K562 (cell line): Measurements from ENCODE around the gene CRIP1. TPM values are rescaled to one million over a fixed set of nuclear protein-coding genes. Genes with fewer than 3 reads are reported as not detected.

ENCODE experiments used
- ATF7 ChIP-seq: fragments of 450-650 bp; IDR thresholded peaks from 2 replicates; pipeline ENCODE4 v1.7.1; 2014; ENCODE audit warnings: mild to moderate bottlenecking, moderate library complexity
- CBFB ChIP-seq: sonication (generic); formaldehyde crosslinking; IDR thresholded peaks from 2 replicates; pipeline ENCODE4 v1.4.0; 2020; ENCODE audit warnings: mild to moderate bottlenecking, missing genetic modification reagents
- EGR1 ChIP-seq: fragments of 450-650 bp; conservative IDR thresholded peaks from 2 replicates; pipeline ENCODE4 v1.6.1; 2017; ENCODE audit warnings: mild to moderate bottlenecking
- GATAD2A ChIP-seq: fragments of 450-650 bp; IDR thresholded peaks from 2 replicates; pipeline ENCODE4 v1.6.1; 2017
- HEY1 ChIP-seq: fragments of 250-450 bp; sonication (Bioruptor Pico); IDR thresholded peaks from 2 replicates; pipeline ENCODE4 v1.5.0; 2020; ENCODE audit warnings: mild to moderate bottlenecking, moderate library complexity, borderline replicate concordance
- KDM5B ChIP-seq: fragments of 200-600 bp; sonication (generic); IDR thresholded peaks from 2 replicates; pipeline ENCODE4 v1.6.1; 2012; ENCODE audit warnings: low read depth, mild to moderate bottlenecking, moderate library complexity, low read length, control low read depth, inconsistent platforms; ENCODE audit not compliant: insufficient replicate concordance
- LEF1 ChIP-seq: fragments of 450-650 bp; IDR thresholded peaks from 2 replicates; pipeline ENCODE4 v1.6.1; 2016; ENCODE audit warnings: mild to moderate bottlenecking
- MTA3 ChIP-seq: fragments of 450-650 bp; formaldehyde crosslinking; IDR thresholded peaks from 2 replicates; pipeline ENCODE4 v1.6.1; 2017; ENCODE audit warnings: mild to moderate bottlenecking, borderline replicate concordance
- NELFE ChIP-seq: IDR thresholded peaks from 2 replicates; pipeline ENCODE4 v1.6.1; 2011; ENCODE audit warnings: mild to moderate bottlenecking; ENCODE audit not compliant: insufficient read depth, insufficient read length
- NR3C1 ChIP-seq: sonication (generic); formaldehyde crosslinking; IDR thresholded peaks from 2 replicates; pipeline ENCODE4 v1.8.1; 2022; ENCODE audit warnings: missing genetic modification reagents
- NRF1 ChIP-seq, 2 experiments: fragments of 450-650 bp; IDR thresholded peaks in 1 of 2; conservative IDR thresholded peaks in 1 of 2; 2 replicates each; pipeline ENCODE4 v1.6.1; 2014; ENCODE audit warnings: mild to moderate bottlenecking in 2 of 2
- POLR2G ChIP-seq: fragments of 200-400 bp; formaldehyde crosslinking; IDR thresholded peaks from 2 replicates; pipeline ENCODE4 v1.6.1; 2017; ENCODE audit warnings: low read depth, mild to moderate bottlenecking, antibody characterized with exemption, low read length, moderate library complexity
- ZBTB1 ChIP-seq: sonication (generic); formaldehyde crosslinking; IDR thresholded peaks from 2 replicates; pipeline ENCODE4 v1.8.1; 2023; ENCODE audit warnings: missing genetic modification reagents, low read depth, mild to moderate bottlenecking, borderline replicate concordance
- polyA plus RNA-seq, 8 experiments: library from polyadenylated mRNA; depleted of rRNA in 4 of 8; stranded (reverse) in 5 of 8; unstranded in 3 of 8; fragments of >200 nt; fragmentation: Nextera tagmentation in 2 of 8; fragmentation: Illumina TruSeq in 1 of 8; extraction: Ambion mirVana in 2 of 8; extraction: Trizol in 1 of 8; gene quantifications; 2 replicates each; pipeline versions ENCODE4 v1.2.1 to v1.2.3, GENCODE V29; 2011 to 2014; ENCODE audit warnings: inconsistent platforms in 1 of 8, missing spikeins in 1 of 8
- total RNA-seq, 7 experiments: library from RNA; depleted of rRNA in 6 of 7; stranded (reverse); fragments of >200 nt in 6 of 7; fragmentation: Illumina TruSeq in 2 of 7; extraction: Trizol in 2 of 7; gene quantifications; 2 replicates each; pipeline versions ENCODE4 v1.2.1 to v1.2.3, GENCODE V29; 2011 to 2021; ENCODE audit warnings: low replicate concordance in 1 of 7
- TF ChIP-seq, protein P1 (sequence below), 2 experiments: fragments of 450-650 bp in 1 of 2; IDR thresholded peaks; 2 replicates each; pipeline ENCODE4 v1.6.1; 2011 to 2017; ENCODE audit warnings: low read depth in 2 of 2, antibody characterized with exemption in 1 of 2, borderline replicate concordance in 1 of 2, low read length in 1 of 2, mild to moderate bottlenecking in 1 of 2, mixed read lengths in 1 of 2; ENCODE audit not compliant: control insufficient read depth in 1 of 2
- TF ChIP-seq, protein P2 (sequence below): fragments of 250-450 bp; sonication (Bioruptor Pico); IDR thresholded peaks from 2 replicates; pipeline ENCODE4 v1.5.0; 2022; ENCODE audit warnings: mild to moderate bottlenecking
- TF ChIP-seq, protein P3 (sequence below): fragments of 200-800 bp; sonication (Bioruptor generic); IDR thresholded peaks from 2 replicates; pipeline ENCODE4 v1.6.1; 2017; ENCODE audit warnings: missing genetic modification characterization, missing compliant biosample characterization
- TF ChIP-seq, protein P4 (sequence below): fragments of 250-450 bp; sonication (Bioruptor Pico); IDR thresholded peaks from 2 replicates; pipeline ENCODE4 v1.4.0; 2020; ENCODE audit warnings: borderline replicate concordance

CRIP1 gene
- total and polyA plus RNA-seq, 9 of the 15 experiments (the other 6 are each of a cell fraction or from before 2014, with no cell fraction given): 0.11 to 0.58 (median 0.14) TPM; not detected in 6

DNA sequence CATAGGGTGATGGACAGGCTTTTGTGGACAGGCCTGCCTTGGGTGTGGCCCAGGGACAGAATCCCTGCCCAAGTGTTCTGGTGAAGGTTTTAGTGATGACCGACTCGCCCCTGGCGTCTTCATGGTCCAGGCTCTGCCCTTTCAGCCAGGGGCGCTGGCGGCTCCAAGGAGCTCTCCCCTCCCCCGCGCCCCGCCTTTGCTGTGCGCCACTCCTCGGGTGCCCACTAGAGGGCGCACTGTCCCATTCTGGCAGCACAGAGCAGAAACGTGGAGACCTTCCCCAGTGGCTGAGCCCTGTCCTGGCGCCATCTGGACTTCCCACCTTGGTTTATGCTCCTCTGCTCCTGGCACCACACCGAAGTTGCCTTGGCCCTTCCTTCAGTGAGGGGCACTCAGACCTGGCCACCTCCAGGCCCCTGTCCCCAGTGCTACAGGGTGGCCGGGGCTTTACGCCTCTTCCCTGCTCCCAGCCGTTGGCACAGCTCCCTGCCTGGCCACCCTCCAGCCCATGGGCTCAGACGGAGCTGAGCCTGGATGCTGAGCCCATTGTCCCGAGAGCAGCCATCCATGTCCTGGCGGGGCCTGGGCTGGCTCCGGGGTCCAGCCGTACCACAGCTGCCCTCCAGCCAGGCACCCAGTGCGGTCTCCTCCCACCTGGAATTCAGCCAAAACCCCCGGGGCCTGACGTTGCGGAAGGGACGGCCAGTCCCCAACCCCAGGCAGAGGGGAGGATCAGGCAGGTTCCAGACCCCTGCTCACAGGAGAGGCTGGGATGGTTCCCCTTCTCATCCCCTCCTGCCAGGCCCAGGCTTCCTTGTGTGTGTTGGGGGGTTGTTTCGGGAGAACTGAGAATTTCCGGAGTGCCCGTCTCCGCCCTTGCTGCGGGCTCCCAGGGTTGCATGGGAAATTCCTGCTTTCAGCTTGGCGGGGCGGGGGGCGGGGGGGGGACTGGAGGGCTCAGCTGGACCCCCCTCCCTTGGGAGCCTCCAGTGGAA, 5.6 kb upstream of the CRIP1 start (continued):
- TF ChIP-seq, protein P1, sequence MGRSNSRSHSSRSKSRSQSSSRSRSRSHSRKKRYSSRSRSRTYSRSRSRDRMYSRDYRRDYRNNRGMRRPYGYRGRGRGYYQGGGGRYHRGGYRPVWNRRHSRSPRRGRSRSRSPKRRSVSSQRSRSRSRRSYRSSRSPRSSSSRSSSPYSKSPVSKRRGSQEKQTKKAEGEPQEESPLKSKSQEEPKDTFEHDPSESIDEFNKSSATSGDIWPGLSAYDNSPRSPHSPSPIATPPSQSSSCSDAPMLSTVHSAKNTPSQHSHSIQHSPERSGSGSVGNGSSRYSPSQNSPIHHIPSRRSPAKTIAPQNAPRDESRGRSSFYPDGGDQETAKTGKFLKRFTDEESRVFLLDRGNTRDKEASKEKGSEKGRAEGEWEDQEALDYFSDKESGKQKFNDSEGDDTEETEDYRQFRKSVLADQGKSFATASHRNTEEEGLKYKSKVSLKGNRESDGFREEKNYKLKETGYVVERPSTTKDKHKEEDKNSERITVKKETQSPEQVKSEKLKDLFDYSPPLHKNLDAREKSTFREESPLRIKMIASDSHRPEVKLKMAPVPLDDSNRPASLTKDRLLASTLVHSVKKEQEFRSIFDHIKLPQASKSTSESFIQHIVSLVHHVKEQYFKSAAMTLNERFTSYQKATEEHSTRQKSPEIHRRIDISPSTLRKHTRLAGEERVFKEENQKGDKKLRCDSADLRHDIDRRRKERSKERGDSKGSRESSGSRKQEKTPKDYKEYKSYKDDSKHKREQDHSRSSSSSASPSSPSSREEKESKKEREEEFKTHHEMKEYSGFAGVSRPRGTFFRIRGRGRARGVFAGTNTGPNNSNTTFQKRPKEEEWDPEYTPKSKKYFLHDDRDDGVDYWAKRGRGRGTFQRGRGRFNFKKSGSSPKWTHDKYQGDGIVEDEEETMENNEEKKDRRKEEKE (IDR thresholded peaks at IDR 0.05; ENCODE audit: borderline replicate concordance in 1 of 2, control insufficient read depth in 1 of 2, low read depth in 2 of 2, low read length in 1 of 2): no peak
- peak; percentile 59; the same call in 1 of the 2 replicates for TF ChIP-seq ATF7
- TF ChIP-seq GATAD2A: 0 out of 2 replicates have a peak, but pooled peaks have one; percentile 33
- peak; percentile 79 for TF ChIP-seq POLR2G
- peak; percentile 27 for TF ChIP-seq KDM5B
- TF ChIP-seq CBFB (CRISPR knock-in tag): peak; percentile 58; the same call in 1 of the 2 replicates
- TF ChIP-seq LEF1: peak; percentile 18; the same call in 1 of the 2 replicates
- TF ChIP-seq NELFE: no peak
- no peak for TF ChIP-seq HEY1
- TF ChIP-seq MTA3: peak; percentile 71; the same call in 1 of the 2 replicates
- no peak for TF ChIP-seq ZBTB1
- TF ChIP-seq, protein P2, sequence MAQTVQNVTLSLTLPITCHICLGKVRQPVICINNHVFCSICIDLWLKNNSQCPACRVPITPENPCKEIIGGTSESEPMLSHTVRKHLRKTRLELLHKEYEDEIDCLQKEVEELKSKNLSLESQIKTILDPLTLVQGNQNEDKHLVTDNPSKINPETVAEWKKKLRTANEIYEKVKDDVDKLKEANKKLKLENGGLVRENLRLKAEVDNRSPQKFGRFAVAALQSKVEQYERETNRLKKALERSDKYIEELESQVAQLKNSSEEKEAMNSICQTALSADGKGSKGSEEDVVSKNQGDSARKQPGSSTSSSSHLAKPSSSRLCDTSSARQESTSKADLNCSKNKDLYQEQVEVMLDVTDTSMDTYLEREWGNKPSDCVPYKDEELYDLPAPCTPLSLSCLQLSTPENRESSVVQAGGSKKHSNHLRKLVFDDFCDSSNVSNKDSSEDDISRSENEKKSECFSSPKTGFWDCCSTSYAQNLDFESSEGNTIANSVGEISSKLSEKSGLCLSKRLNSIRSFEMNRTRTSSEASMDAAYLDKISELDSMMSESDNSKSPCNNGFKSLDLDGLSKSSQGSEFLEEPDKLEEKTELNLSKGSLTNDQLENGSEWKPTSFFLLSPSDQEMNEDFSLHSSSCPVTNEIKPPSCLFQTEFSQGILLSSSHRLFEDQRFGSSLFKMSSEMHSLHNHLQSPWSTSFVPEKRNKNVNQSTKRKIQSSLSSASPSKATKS (CRISPR knock-in tag): no peak
- TF ChIP-seq EGR1: peak; percentile 52; the same call in 1 of the 2 replicates
- peak in 1 of 2 experiments; percentile 40; a peak in 2 of 4 replicates for TF ChIP-seq NRF1 (conservative IDR thresholded peaks at IDR 0.05 in 1 of 2, IDR thresholded peaks at IDR 0.05 in 1 of 2)
- no peak for TF ChIP-seq NR3C1
- TF ChIP-seq, protein P3, sequence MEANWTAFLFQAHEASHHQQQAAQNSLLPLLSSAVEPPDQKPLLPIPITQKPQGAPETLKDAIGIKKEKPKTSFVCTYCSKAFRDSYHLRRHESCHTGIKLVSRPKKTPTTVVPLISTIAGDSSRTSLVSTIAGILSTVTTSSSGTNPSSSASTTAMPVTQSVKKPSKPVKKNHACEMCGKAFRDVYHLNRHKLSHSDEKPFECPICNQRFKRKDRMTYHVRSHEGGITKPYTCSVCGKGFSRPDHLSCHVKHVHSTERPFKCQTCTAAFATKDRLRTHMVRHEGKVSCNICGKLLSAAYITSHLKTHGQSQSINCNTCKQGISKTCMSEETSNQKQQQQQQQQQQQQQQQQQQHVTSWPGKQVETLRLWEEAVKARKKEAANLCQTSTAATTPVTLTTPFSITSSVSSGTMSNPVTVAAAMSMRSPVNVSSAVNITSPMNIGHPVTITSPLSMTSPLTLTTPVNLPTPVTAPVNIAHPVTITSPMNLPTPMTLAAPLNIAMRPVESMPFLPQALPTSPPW (CRISPR knock-in tag): peak; percentile 87
- TF ChIP-seq, protein P4, sequence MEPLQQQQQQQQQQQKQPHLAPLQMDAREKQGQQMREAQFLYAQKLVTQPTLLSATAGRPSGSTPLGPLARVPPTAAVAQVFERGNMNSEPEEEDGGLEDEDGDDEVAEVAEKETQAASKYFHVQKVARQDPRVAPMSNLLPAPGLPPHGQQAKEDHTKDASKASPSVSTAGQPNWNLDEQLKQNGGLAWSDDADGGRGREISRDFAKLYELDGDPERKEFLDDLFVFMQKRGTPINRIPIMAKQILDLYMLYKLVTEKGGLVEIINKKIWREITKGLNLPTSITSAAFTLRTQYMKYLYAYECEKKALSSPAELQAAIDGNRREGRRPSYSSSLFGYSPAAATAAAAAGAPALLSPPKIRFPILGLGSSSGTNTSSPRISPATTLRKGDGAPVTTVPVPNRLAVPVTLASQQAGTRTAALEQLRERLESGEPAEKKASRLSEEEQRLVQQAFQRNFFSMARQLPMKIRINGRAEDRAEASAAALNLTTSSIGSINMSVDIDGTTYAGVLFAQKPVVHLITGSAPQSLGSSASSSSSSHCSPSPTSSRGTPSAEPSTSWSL (CRISPR knock-in tag): no peak
